SK-N-SH (cell line): ENCODE data around the gene PMF1. TPM values are rescaled to one million over a fixed set of nuclear protein-coding genes. Genes with fewer than 3 reads are reported as not detected.
A peak's percentile ranks its signal among the peaks of the same experiment; 100 is the strongest.

Experiments
- CTCF ChIA-PET: fragments of 300-600, 350-600 bp; formaldehyde crosslinking; extraction: SDS; loops from one replicate; lab custom pipeline; 2021; lab: Yijun Ruan, JAX
- POLR2A ChIA-PET: fragments of 350-600 bp; sonication (Branson Sonifier 250); formaldehyde crosslinking; extraction: SDS; loops from one replicate; lab custom pipeline; 2020; ENCODE audit warnings: antibody characterized with exemption, inconsistent platforms; lab: Yijun Ruan, JAX
- DNase-seq: peaks from one replicate; pipeline ENCODE4 v3.0.0; 2012
- H2AFZ ChIP-seq: fragments of 200-600 bp; sonication (generic); 2 replicates; pipeline ENCODE4 v1.8.1; 2016; ENCODE audit warnings: antibody characterized with exemption, mild to moderate bottlenecking, low read depth
- H3F3A ChIP-seq: fragments of 200-600 bp; sonication (generic); replicated peaks from 2 replicates; pipeline ENCODE3; 2016; ENCODE audit warnings: antibody characterized with exemption, mild to moderate bottlenecking; ENCODE audit not compliant: insufficient read depth
- H3K27ac ChIP-seq, 2 experiments: fragments of 200-500 bp in 1 of 2; fragments of 200-600 bp in 1 of 2; sonication (Bioruptor generic) in 1 of 2; sonication (generic), shearing (Covaris generic) in 1 of 2; 2 replicates each; pipeline versions ENCODE4 v1.5.1 to v1.6.1; 2014 to 2016; ENCODE audit warnings: low read depth in 2 of 2, inconsistent platforms in 1 of 2, low read length in 1 of 2, mild to moderate bottlenecking in 1 of 2, mixed read lengths in 1 of 2
- H3K27me3 ChIP-seq: fragments of 200-600 bp; sonication (generic), shearing (Covaris generic); 2 replicates; pipeline ENCODE4 v1.6.1; 2016; ENCODE audit warnings: mixed run types; ENCODE audit not compliant: insufficient read depth
- H3K36me3 ChIP-seq, 2 experiments: fragments of 200-500 bp in 1 of 2; fragments of 200-600 bp in 1 of 2; sonication (Bioruptor generic) in 1 of 2; sonication (generic) in 1 of 2; replicated peaks in 1 of 2; 2 replicates each; pipeline versions ENCODE3 to v1.5.1; 2014 to 2016; ENCODE audit warnings: low read length in 1 of 2, mild to moderate bottlenecking in 1 of 2; ENCODE audit not compliant: insufficient read depth in 2 of 2, control insufficient read depth in 1 of 2
- H3K4me1 ChIP-seq, 2 experiments: fragments of 200-500 bp in 1 of 2; fragments of 200-600 bp in 1 of 2; sonication (Bioruptor generic) in 1 of 2; sonication (generic), shearing (Covaris generic) in 1 of 2; 2 replicates each; pipeline versions ENCODE4 v1.5.1 to v1.6.1; 2014 to 2016; ENCODE audit warnings: low read depth in 1 of 2, low read length in 1 of 2, mixed run types in 1 of 2; ENCODE audit not compliant: insufficient read depth in 2 of 2, control insufficient read depth in 1 of 2
- H3K4me2 ChIP-seq: fragments of 200-600 bp; sonication (generic), shearing (Covaris generic); 2 replicates; pipeline ENCODE4 v1.6.1; 2017; ENCODE audit warnings: mixed run types
- H3K4me3 ChIP-seq, 2 experiments: fragments of 200-500 bp in 1 of 2; fragments of 200-600 bp in 1 of 2; sonication (Bioruptor generic) in 1 of 2; sonication (generic), shearing (Covaris generic) in 1 of 2; 2 replicates each; pipeline versions ENCODE4 v1.5.1 to v1.8.1; 2014 to 2016; ENCODE audit warnings: low read depth in 2 of 2, inconsistent platforms in 1 of 2, low read length in 1 of 2, mild to moderate bottlenecking in 1 of 2, mixed read lengths in 1 of 2, moderate library complexity in 1 of 2
- H3K79me2 ChIP-seq: fragments of 200-600 bp; sonication (generic); 2 replicates; pipeline ENCODE4 v1.8.1; 2017; ENCODE audit warnings: mild to moderate bottlenecking; ENCODE audit not compliant: insufficient read depth
- H3K9ac ChIP-seq: fragments of 200-600 bp; sonication (generic); 2 replicates; pipeline ENCODE4 v1.6.1; 2017; ENCODE audit warnings: mixed run types
- H3K9me2 ChIP-seq: fragments of 200-600 bp; sonication (generic); 2 replicates; pipeline ENCODE4 v1.6.1; 2017; ENCODE audit warnings: mixed run types
- H3K9me3 ChIP-seq: fragments of 200-600 bp; sonication (generic); 2 replicates; pipeline ENCODE4 v1.6.1; 2017; ENCODE audit warnings: mixed run types, mild to moderate bottlenecking, moderate library complexity
- H4K20me1 ChIP-seq: fragments of 200-600 bp; sonication (generic); 2 replicates; pipeline ENCODE4 v1.6.1; 2017; ENCODE audit warnings: mild to moderate bottlenecking, mixed run types; ENCODE audit not compliant: insufficient read depth
- CTCF ChIP-seq: fragments of 200-600 bp; sonication (generic); IDR thresholded peaks from 2 replicates; pipeline ENCODE4 v1.6.1; 2017; ENCODE audit warnings: antibody characterized with exemption, mild to moderate bottlenecking, moderate library complexity
- ELF1 ChIP-seq: IDR thresholded peaks from 2 replicates; pipeline ENCODE4 v1.4.0; 2012
- EZH2phosphoT487 ChIP-seq: fragments of 200-600 bp; sonication (generic); IDR thresholded peaks from 2 replicates; pipeline ENCODE4 v1.6.1; 2017; ENCODE audit warnings: low read depth, mixed run types, mild to moderate bottlenecking, antibody characterized with exemption, moderate library complexity, borderline replicate concordance
- FOXM1 ChIP-seq: IDR thresholded peaks from 2 replicates; pipeline ENCODE4 v1.4.0; 2012; ENCODE audit warnings: low read depth, mild to moderate bottlenecking
- GABPA ChIP-seq: IDR thresholded peaks from 2 replicates; pipeline ENCODE4 v1.4.0; 2012; ENCODE audit warnings: low read depth, mild to moderate bottlenecking
- GATA2 ChIP-seq: sonication (generic); formaldehyde crosslinking; IDR thresholded peaks from 2 replicates; pipeline ENCODE4 v1.5.0; 2020; ENCODE audit warnings: mild to moderate bottlenecking, missing genetic modification reagents
- JUND ChIP-seq: IDR thresholded peaks from 2 replicates; pipeline ENCODE4 v1.4.0; 2012
- MAX ChIP-seq: IDR thresholded peaks from 2 replicates; pipeline ENCODE4 v1.4.0; 2012; ENCODE audit warnings: low read depth
- MEF2A ChIP-seq: IDR thresholded peaks from 2 replicates; pipeline ENCODE4 v1.4.0; 2012; ENCODE audit warnings: low read depth, borderline replicate concordance
- NFIC ChIP-seq: IDR thresholded peaks from 2 replicates; pipeline ENCODE4 v1.4.0; 2012; ENCODE audit warnings: borderline replicate concordance
- POLR2AphosphoS5 ChIP-seq: IDR thresholded peaks from 2 replicates; pipeline ENCODE4 v1.6.1; 2012; ENCODE audit warnings: low read depth, low read length
- RAD21 ChIP-seq: IDR thresholded peaks from 2 replicates; pipeline ENCODE4 v1.6.1; 2012; ENCODE audit warnings: mild to moderate bottlenecking, low read length
- RCOR1 ChIP-seq: fragments of 150-350 bp; IDR thresholded peaks from 2 replicates; pipeline ENCODE4 v1.6.1; 2017; ENCODE audit warnings: antibody characterized with exemption, low read length
- SIN3A ChIP-seq: IDR thresholded peaks from 2 replicates; pipeline ENCODE4 v1.6.1; 2012; ENCODE audit warnings: low read depth, mild to moderate bottlenecking, low read length, moderate library complexity, borderline replicate concordance
- TAF1 ChIP-seq: IDR thresholded peaks from 2 replicates; pipeline ENCODE4 v1.6.1; 2012; ENCODE audit warnings: low read depth, mild to moderate bottlenecking, low read length, moderate library complexity, borderline replicate concordance
- TCF12 ChIP-seq: IDR thresholded peaks from 2 replicates; pipeline ENCODE4 v1.4.0; 2012
- USF2 ChIP-seq: fragments of 150-350 bp; IDR thresholded peaks from 2 replicates; pipeline ENCODE4 v1.6.1; 2017; ENCODE audit warnings: antibody characterized with exemption, low read length, low read depth, borderline replicate concordance
- WGBS: methylation state at CpG from one replicate; pipeline ENCODE4 v1.1.6; 2017; ENCODE audit warnings: low lambda C conversion rate; 5-methylcytosine and 5-hydroxymethylcytosine counted together
- polyA plus RNA-seq, 3 experiments: library from polyadenylated mRNA; depleted of rRNA; stranded (reverse); fragments of >200 nt; gene quantifications; 2 replicates each; pipeline ENCODE4 v1.2.3, GENCODE V29; 2012

The PMF1 gene
- polyA plus RNA-seq, 1 of the 3 experiments (the other 2 are of a cell fraction), result 89.5 TPM

GRCh38 chr1:156247460-156248322 lies 34.9 kb downstream of the PMF1 start, which contains the start of gene PAQR6:
Gene PAQR6 (minus strand): TSS chr1:156248056. CDS start chr1:156246731, 1,325 bp downstream.
- H3K9me2 ChIP-seq, result no peaks in the 10 kb centered on the region
- ChIA-PET CTCF (interaction anchor here (0.8 to 4.0 kb wide), 6 partner anchors 9 to 118 kb away, joined by 3 to 26 read pairs (median 6); no protein-coding TSS in a partner anchor), POLR2A (interaction anchor here (0.6 kb wide), 1 partner anchor 9 kb away, joined by 3 read pairs; no protein-coding TSS in a partner anchor)
- no peaks in the 10 kb centered on the region for H4K20me1 ChIP-seq
- H3F3A ChIP-seq, result peaks cover 8% of the 10 kb centered on the region
- H2AFZ ChIP-seq, result no peak within 1 kb of the TSS
- H3K9me3 ChIP-seq, result no peaks in the 10 kb centered on the region
- no peaks in the 10 kb centered on the region for H3K27me3 ChIP-seq
- H3K9ac ChIP-seq, result no peak within 1 kb of the TSS
- no peak within 1 kb of the TSS for H3K4me2 ChIP-seq
- no peak within 1 kb of the TSS for H3K4me3 ChIP-seq
- peaks cover 7 to 46% of the 10 kb centered on the region in 2 experiments for H3K36me3 ChIP-seq
- peak within 1 kb of the TSS in 1 of 2 experiments; percentile 99; a peak in 1 of 4 replicates for H3K27ac ChIP-seq
- TF ChIP-seq EZH2phosphoT487 (no peak), JUND (no peak), GABPA (no peak), TAF1 (no peak), FOXM1 (no peak)
- no peaks in the 10 kb centered on the region for H3K79me2 ChIP-seq
- H3K4me1 ChIP-seq, result peaks cover 10 to 67% of the 10 kb centered on the region in 2 experiments; a peak in 3 of 4 replicates
- DNase-seq, result peak; percentile 40
- 89% methylated on average over 10 of the region's 16 CpGs for WGBS

- H3K9me2 ChIP-seq, result no peaks in the 10 kb centered on the region
- H3K27me3 ChIP-seq, result no peaks in the 10 kb centered on the region
- no peak overlapping the region for H3K9ac ChIP-seq
- no peak overlapping the region for H2AFZ ChIP-seq
- peaks cover 13 to 73% of the 10 kb centered on the region in 2 experiments; a peak in 3 of 4 replicates for H3K4me1 ChIP-seq
- peaks cover 13% of the 10 kb centered on the region for H3F3A ChIP-seq
- no peaks in the 10 kb centered on the region for H3K9me3 ChIP-seq
- H3K4me2 ChIP-seq, result no peak overlapping the region
- no peak for DNase-seq
- H4K20me1 ChIP-seq, result no peaks in the 10 kb centered on the region
- no peaks in the 10 kb centered on the region for H3K79me2 ChIP-seq
- ChIA-PET CTCF (interaction anchor here (1.4 to 4.0 kb wide), 3 partner anchors 9 to 23 kb away, joined by 9 to 26 read pairs (median 11); no protein-coding TSS in a partner anchor), POLR2A (no interaction called here)
- no peak for TF ChIP-seq RCOR1
- TF ChIP-seq RAD21, result no peak
- TF ChIP-seq MAX, result no peak
- no peak for TF ChIP-seq NFIC
- no peak for TF ChIP-seq TAF1
- TF ChIP-seq USF2, result no peak
- no peak for TF ChIP-seq CTCF
- no peak for TF ChIP-seq POLR2AphosphoS5
- no peak for TF ChIP-seq SIN3A
- no peak for TF ChIP-seq ELF1
- TF ChIP-seq MEF2A, result no peak
- no peak for TF ChIP-seq GATA2 (CRISPR knock-in tag)
- TF ChIP-seq TCF12, result no peak
- TF ChIP-seq EZH2phosphoT487, result no peak
- WGBS, result 80% methylated on average over 4 of the region's 4 CpGs
- H3K27ac ChIP-seq, result peak overlapping the region in 1 of 2 experiments; percentile 62; a peak in 1 of 4 replicates
- H3K4me3 ChIP-seq, result no peak overlapping the region
- H3K36me3 ChIP-seq, result peaks cover 12 to 52% of the 10 kb centered on the region in 2 experiments
These were observed 35.5 kb downstream of the PMF1 start for GRCh38 chr1:156248323-156248683.
